GM12878 (cell line): ENCODE measurements around the gene JMJD7. TPM values are rescaled to one million over a fixed set of nuclear protein-coding genes. Genes with fewer than 3 reads are reported as not detected.

Source experiments
- ATAC-seq: fragments of 200-7000 bp; cut with Tn5 transposase; 3 replicates; pipeline ENCODE4 v1.9.1; 2020; ENCODE audit warnings: mild to moderate bottlenecking, moderate library complexity
- BruUV-seq: library from RNA; stranded (reverse); fragments of 400-500 nt; replicated peaks from 2 replicates; lab custom pipeline; 2021; lab: Mats Ljungman, UMichigan
- CTCF ChIA-PET: fragments of 300-600 bp; sonication (Branson Sonifier 250); formaldehyde crosslinking; extraction: SDS; loops from one replicate; lab custom pipeline; 2021; ENCODE audit warnings: inconsistent platforms; lab: Yijun Ruan, JAX
- POLR2A ChIA-PET: fragments of 350-600 bp; formaldehyde crosslinking; extraction: SDS; loops from one replicate; lab custom pipeline; 2021; ENCODE audit warnings: inconsistent platforms; lab: Charles Lee
- RAD21 ChIA-PET: fragments of 300-600 bp; sonication (Branson Sonifier 250); formaldehyde crosslinking; loops from one replicate; lab custom pipeline; 2023; ENCODE audit warnings: antibody characterized with exemption; ENCODE audit not compliant: unreplicated experiment; lab: Charles Lee
- SMC1A ChIA-PET: fragments of 300-600 bp; sonication (Branson Sonifier 250); formaldehyde crosslinking; loops from one replicate; lab custom pipeline; 2023; ENCODE audit not compliant: unreplicated experiment, uncharacterized antibody; lab: Charles Lee
- DNase-seq: peaks from one replicate; pipeline ENCODE4 v3.0.0-alpha.2; 2011; ENCODE audit warnings: low read depth, low spot score
- FAIRE-seq: peaks from 3 replicates; lab custom pipeline; 2011; peaks lifted over from hg19 to GRCh38; lab: Jason Lieb, UNC
- H2AFZ ChIP-seq: 2 replicates; pipeline ENCODE4 v1.6.0; 2011; ENCODE audit warnings: low read depth, low read length, control low read depth; ENCODE audit not compliant: control insufficient read depth
- H3K27ac ChIP-seq: 2 replicates; pipeline ENCODE4 v1.5.1; 2011; ENCODE audit warnings: control low read depth; ENCODE audit not compliant: control insufficient read depth, insufficient read depth
- H3K27me3 ChIP-seq, 2 experiments: replicated peaks in 1 of 2; 2 replicates each; pipeline versions ENCODE4 v1.6.0 to v1.6.1; 2011; ENCODE audit warnings: low read length in 1 of 2; ENCODE audit not compliant: control insufficient read depth in 2 of 2, insufficient read depth in 2 of 2
- H3K36me3 ChIP-seq, 2 experiments: 2 replicates each; pipeline ENCODE4 v1.5.1; 2011; ENCODE audit warnings: low read length in 1 of 2; ENCODE audit not compliant: control insufficient read depth in 2 of 2, insufficient read depth in 2 of 2
- H3K4me1 ChIP-seq: 2 replicates; pipeline ENCODE4 v1.6.1; 2011; ENCODE audit warnings: mild to moderate bottlenecking, low read length, moderate library complexity, mixed read lengths; ENCODE audit not compliant: control insufficient read depth, insufficient read depth
- H3K4me2 ChIP-seq: 2 replicates; pipeline ENCODE4 v1.6.0; 2011; ENCODE audit warnings: control low read depth; ENCODE audit not compliant: control insufficient read depth, insufficient read depth
- H3K4me3 ChIP-seq: fragments of 200-600 bp; sonication (generic); 2 replicates; pipeline ENCODE4 v1.5.1; 2016
- H3K79me2 ChIP-seq: 2 replicates; pipeline ENCODE4 v1.6.0; 2011; ENCODE audit warnings: low read length; ENCODE audit not compliant: control insufficient read depth, insufficient read depth
- H3K9ac ChIP-seq: 2 replicates; pipeline ENCODE4 v1.8.0; 2011; ENCODE audit warnings: low read length, control low read depth, mixed read lengths; ENCODE audit not compliant: control insufficient read depth, insufficient read depth
- H3K9me3 ChIP-seq: replicated peaks from 3 replicates; pipeline ENCODE4 v1.5.1; 2011; ENCODE audit warnings: mild to moderate bottlenecking, low read length; ENCODE audit not compliant: control insufficient read depth, insufficient read depth
- H4K20me1 ChIP-seq: 2 replicates; pipeline ENCODE4 v1.6.0; 2011; ENCODE audit not compliant: control insufficient read depth, insufficient read depth
- IKZF2 ChIP-seq, 2 experiments: fragments of 450-650 bp; IDR thresholded peaks; 2 replicates each; pipeline ENCODE4 v1.6.1; 2017; ENCODE audit warnings: mild to moderate bottlenecking in 2 of 2, moderate library complexity in 2 of 2
- MEF2B ChIP-seq: fragments of 450-650 bp; IDR thresholded peaks from 2 replicates; pipeline ENCODE4 v1.6.1; 2018; ENCODE audit warnings: mild to moderate bottlenecking, moderate library complexity; ENCODE audit not compliant: partially characterized antibody, poor library complexity, severe bottlenecking
- ZNF24 ChIP-seq: fragments of 450-650 bp; IDR thresholded peaks from 2 replicates; pipeline ENCODE4 v1.6.1; 2017; ENCODE audit warnings: antibody characterized with exemption, mild to moderate bottlenecking
- WGBS: methylation state at CpG from one replicate; pipeline ENCODE4 v1.1.6; 2016; ENCODE audit warnings: low lambda C conversion rate; ENCODE audit not compliant: insufficient replicate concordance, insufficient coverage; ENCODE audit errors: missing lambda C conversion rate; 5-methylcytosine and 5-hydroxymethylcytosine counted together
- in situ Hi-C: fragments of 300-500 bp; cut with MboI; formaldehyde crosslinking; loops from 9 replicates; pipeline ENCODE4 v1.14.3; 2018; ENCODE audit warnings: mixed read lengths
- intact Hi-C: fragments of 100-400 bp; cut with micrococcal nuclease; formaldehyde crosslinking; loops from one replicate; pipeline ENCODE4 v1.14.2; 2022; ENCODE audit not compliant: unreplicated experiment
- polyA plus RNA-seq, 11 experiments: library from polyadenylated mRNA; depleted of rRNA in 4 of 11; unstranded in 6 of 11; stranded (reverse) in 5 of 11; fragments of >200 nt; fragmentation: Nextera tagmentation in 4 of 11; fragmentation: Illumina TruSeq in 1 of 11; extraction: Ambion mirVana in 4 of 11; extraction: Trizol in 1 of 11; gene quantifications; 1 replicate in 1 of 11; 2 replicates in 10 of 11; pipeline versions ENCODE4 v1.2.1 to v1.2.3, GENCODE V29; 2011 to 2016; ENCODE audit warnings: inconsistent platforms in 2 of 11, missing spikeins in 2 of 11, low read depth in 1 of 11
- total RNA-seq, 4 experiments: library from RNA; depleted of rRNA in 3 of 4; stranded (reverse); fragments of >200 nt in 3 of 4; fragmentation: Illumina TruSeq in 1 of 4; extraction: Trizol in 1 of 4; gene quantifications; 2 replicates each; pipeline versions ENCODE4 v1.2.1 to v1.2.3, GENCODE V29; 2013 to 2021
- TF ChIP-seq, protein P1 (sequence below): fragments of 450-650 bp; IDR thresholded peaks from 2 replicates; pipeline ENCODE4 v1.6.1; 2017; ENCODE audit warnings: mild to moderate bottlenecking, moderate library complexity
- TF ChIP-seq, protein P2 (sequence below): fragments of 450-650 bp; IDR thresholded peaks from 2 replicates; pipeline ENCODE4 v1.6.1; 2017; ENCODE audit warnings: mild to moderate bottlenecking

Gene JMJD7
- total and polyA plus RNA-seq, 10 of the 15 experiments (the other 5 are each of a cell fraction or from before 2014, with no cell fraction given): 0.79 to 12.2 (median 6.5) TPM

DNA sequence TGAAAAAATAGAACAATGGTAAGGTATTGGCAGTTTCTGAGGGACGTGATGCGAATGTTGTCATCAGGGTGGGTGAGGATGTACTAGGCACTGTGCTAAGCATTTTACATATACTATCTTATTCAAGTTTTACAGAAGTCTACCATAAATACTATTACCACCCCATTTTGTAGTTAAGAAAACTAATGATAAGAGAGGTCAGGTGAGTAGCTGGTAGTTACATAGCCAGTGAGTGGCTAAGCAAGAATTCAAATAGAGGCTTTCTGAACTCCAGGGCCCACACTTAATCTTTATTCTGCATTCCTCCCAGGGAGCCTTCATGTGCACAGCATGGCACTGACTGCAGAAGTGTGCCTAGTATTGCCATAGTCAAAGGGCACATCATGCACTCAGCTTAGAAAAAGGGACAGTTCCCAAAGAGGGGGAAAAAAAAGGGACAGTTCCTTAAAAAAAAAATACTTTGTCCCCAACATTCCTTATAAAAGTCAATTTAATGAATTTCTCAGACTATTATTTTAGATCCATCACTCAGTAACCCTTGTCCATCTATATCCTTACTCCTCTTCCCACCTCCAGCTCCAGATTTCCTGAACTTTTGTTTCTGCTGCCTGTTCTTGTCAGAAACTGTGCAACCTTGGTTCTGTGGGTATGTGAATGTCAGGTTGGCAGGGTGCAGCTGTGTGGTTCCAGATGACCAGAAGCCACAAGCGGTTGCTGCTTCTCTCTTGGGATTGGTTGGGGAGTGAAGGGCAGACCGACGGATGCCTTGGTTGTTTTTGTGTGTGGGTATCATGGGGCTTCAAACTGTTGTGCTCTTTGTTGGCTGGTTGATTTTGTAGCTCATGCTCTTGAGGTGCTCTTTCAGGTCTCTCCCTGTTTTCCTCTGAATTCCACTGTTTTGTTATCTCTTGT, 45.3 kb upstream of the JMJD7 start:
- no peak for DNase-seq
- TF ChIP-seq MEF2B (peak; percentile 58), IKZF2 (IDR thresholded peaks at IDR 0.05) (peak in 1 of 2 experiments; percentile 13; a peak in 1 of 4 replicates), ZNF24 (no peak)
- TF ChIP-seq, protein P1, sequence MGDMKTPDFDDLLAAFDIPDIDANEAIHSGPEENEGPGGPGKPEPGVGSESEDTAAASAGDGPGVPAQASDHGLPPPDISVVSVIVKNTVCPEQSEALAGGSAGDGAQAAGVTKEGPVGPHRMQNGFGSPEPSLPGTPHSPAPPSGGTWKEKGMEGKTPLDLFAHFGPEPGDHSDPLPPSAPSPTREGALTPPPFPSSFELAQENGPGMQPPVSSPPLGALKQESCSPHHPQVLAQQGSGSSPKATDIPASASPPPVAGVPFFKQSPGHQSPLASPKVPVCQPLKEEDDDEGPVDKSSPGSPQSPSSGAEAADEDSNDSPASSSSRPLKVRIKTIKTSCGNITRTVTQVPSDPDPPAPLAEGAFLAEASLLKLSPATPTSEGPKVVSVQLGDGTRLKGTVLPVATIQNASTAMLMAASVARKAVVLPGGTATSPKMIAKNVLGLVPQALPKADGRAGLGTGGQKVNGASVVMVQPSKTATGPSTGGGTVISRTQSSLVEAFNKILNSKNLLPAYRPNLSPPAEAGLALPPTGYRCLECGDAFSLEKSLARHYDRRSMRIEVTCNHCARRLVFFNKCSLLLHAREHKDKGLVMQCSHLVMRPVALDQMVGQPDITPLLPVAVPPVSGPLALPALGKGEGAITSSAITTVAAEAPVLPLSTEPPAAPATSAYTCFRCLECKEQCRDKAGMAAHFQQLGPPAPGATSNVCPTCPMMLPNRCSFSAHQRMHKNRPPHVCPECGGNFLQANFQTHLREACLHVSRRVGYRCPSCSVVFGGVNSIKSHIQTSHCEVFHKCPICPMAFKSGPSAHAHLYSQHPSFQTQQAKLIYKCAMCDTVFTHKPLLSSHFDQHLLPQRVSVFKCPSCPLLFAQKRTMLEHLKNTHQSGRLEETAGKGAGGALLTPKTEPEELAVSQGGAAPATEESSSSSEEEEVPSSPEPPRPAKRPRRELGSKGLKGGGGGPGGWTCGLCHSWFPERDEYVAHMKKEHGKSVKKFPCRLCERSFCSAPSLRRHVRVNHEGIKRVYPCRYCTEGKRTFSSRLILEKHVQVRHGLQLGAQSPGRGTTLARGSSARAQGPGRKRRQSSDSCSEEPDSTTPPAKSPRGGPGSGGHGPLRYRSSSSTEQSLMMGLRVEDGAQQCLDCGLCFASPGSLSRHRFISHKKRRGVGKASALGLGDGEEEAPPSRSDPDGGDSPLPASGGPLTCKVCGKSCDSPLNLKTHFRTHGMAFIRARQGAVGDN: no peak
- TF ChIP-seq, protein P2, sequence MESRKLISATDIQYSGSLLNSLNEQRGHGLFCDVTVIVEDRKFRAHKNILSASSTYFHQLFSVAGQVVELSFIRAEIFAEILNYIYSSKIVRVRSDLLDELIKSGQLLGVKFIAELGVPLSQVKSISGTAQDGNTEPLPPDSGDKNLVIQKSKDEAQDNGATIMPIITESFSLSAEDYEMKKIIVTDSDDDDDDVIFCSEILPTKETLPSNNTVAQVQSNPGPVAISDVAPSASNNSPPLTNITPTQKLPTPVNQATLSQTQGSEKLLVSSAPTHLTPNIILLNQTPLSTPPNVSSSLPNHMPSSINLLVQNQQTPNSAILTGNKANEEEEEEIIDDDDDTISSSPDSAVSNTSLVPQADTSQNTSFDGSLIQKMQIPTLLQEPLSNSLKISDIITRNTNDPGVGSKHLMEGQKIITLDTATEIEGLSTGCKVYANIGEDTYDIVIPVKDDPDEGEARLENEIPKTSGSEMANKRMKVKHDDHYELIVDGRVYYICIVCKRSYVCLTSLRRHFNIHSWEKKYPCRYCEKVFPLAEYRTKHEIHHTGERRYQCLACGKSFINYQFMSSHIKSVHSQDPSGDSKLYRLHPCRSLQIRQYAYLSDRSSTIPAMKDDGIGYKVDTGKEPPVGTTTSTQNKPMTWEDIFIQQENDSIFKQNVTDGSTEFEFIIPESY: no peak

More for the DNA sequence above, 45.3 kb upstream of the JMJD7 start:
- H3K4me3 ChIP-seq: no peak overlapping the region
- ChIA-PET POLR2A (interaction anchor here (0.7 to 11.3 kb wide), 5 partner anchors 9 to 852 kb away, joined by 3 to 170 read pairs (median 3); partner anchors contain the start of gene MAPKBP1), SMC1A (interaction anchor here (0.7 to 3.4 kb wide), 8 partner anchors 8 to 272 kb away, joined by 3 to 28 read pairs (median 4); partner anchors contain the start of gene MAPKBP1), CTCF (interaction anchor here (1.4 to 3.7 kb wide), 3 partner anchors 9 to 28 kb away, joined by 5 to 26 read pairs (median 11); partner anchors contain the start of gene MAPKBP1), RAD21 (interaction anchor here (0.6 to 1.4 kb wide), 6 partner anchors 8 to 77 kb away, joined by 3 to 10 read pairs (median 4); partner anchors contain the start of gene MAPKBP1)
- 0 out of 2 replicates have a peak overlapping the region, but pooled peaks have one; percentile 3 for H3K27ac ChIP-seq
- no peaks in the 10 kb centered on the region for H3K27me3 ChIP-seq
- peaks cover 26% of the 10 kb centered on the region for H3K79me2 ChIP-seq
- no peak overlapping the region for H3K9ac ChIP-seq
- no peaks in the 10 kb centered on the region; the same call in 2 of the 3 replicates for H3K9me3 ChIP-seq
- peak overlapping the region; percentile 21 for H3K4me2 ChIP-seq
- intact Hi-C loops (no loop called here), in situ Hi-C loops (no loop called here)
- H3K36me3 ChIP-seq: no peaks in the 10 kb centered on the region
- no peak overlapping the region for H2AFZ ChIP-seq
- FAIRE-seq (no peak), ATAC-seq (peak; percentile 87)
- peaks cover 11% of the 10 kb centered on the region for H3K4me1 ChIP-seq
- H4K20me1 ChIP-seq: no peaks in the 10 kb centered on the region
- BruUV-seq: no TSS peak
- 40% methylated on average over 5 of the region's 5 CpGs for WGBS
